ENCODE data around the gene RUFY3.

The RUFY3 gene

DNA sequence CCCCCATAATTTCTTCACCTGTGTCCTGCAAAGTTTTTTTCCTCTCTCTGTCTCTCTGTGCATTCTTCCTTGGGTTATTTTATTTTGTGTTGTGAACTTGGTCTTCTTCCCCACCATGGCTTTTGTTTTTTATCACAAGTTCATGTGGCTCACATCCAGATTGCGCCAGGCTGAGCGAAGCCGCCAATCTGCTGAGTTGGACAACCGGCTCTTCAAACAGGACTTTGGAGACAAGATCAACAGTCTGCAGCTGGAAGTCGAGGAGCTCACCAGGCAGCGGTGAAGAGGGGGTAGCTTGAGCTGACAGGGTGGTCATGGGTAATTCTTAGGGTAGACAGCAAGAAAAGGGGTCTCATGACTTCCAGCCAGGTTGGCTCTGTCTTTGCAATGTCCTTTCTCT lies 71.9 kb downstream of the RUFY3 start:
- no peak overlapping the region for H2BK5ac ChIP-seq (ENCODE audit: low read length)
- WGBS, 2 donors (ENCODE audit: extremely low coverage in 2 of 2, insufficient read length in 2 of 2, insufficient replicate concordance in 1 of 2): no CpG with 5 or more reads among the region's 6 CpGs
- H4K8ac ChIP-seq (ENCODE audit: low read depth, low read length): no peak overlapping the region
- H3K18ac ChIP-seq (ENCODE audit: low read length): no peak overlapping the region
- H3K9ac ChIP-seq (ENCODE audit: low read depth, low read length, poor library complexity): no peak overlapping the region
- no peak overlapping the region for H4K91ac ChIP-seq (ENCODE audit: low read depth, low read length, poor library complexity)
- H3K14ac ChIP-seq (ENCODE audit: low read length): no peak overlapping the region
- H3K4me3 ChIP-seq (ENCODE audit: low read length in 2 of 2): no peak overlapping the region
- no peak overlapping the region for H3K4me2 ChIP-seq (ENCODE audit: insufficient read depth, low read length, poor library complexity, severe bottlenecking)
- no peak overlapping the region for H3K4ac ChIP-seq (ENCODE audit: low read length)
- H2BK12ac ChIP-seq (ENCODE audit: low read length): no peak overlapping the region
- no peak for DNase-seq (ENCODE audit: low spot score)
- H2BK120ac ChIP-seq (ENCODE audit: low read depth, low read length): no peak overlapping the region
- H3K36me3 ChIP-seq (replicated peaks in 1 of 2; ENCODE audit: control insufficient read depth in 2 of 2, insufficient read depth in 2 of 2, low read length in 2 of 2): peaks cover 12 to 99% of the 10 kb centered on the region in 2 donors
- H3K23ac ChIP-seq (ENCODE audit: low read depth, low read length, poor library complexity): no peak overlapping the region
- H2AK5ac ChIP-seq (ENCODE audit: low read depth, low read length): no peak overlapping the region
- no peak overlapping the region for H2AFZ ChIP-seq (ENCODE audit: low read length)
- no peaks in the 10 kb centered on the region for H3K27me3 ChIP-seq (ENCODE audit: control insufficient read depth in 3 of 3, insufficient read depth in 3 of 3, low read depth in 1 of 3, low read length in 3 of 3)
- H3K27ac ChIP-seq (replicated peaks; ENCODE audit: low read length): no peak overlapping the region
- no peaks in the 10 kb centered on the region for H3K9me3 ChIP-seq (replicated peaks in 1 of 2; ENCODE audit: control insufficient read depth in 2 of 2, insufficient read depth in 1 of 2, low read depth in 1 of 2, low read length in 2 of 2)
- H3K4me1 ChIP-seq (ENCODE audit: control insufficient read depth in 2 of 2, insufficient read depth in 1 of 2, low read depth in 1 of 2, low read length in 2 of 2): no peaks in the 10 kb centered on the region
- no peak overlapping the region for H2BK15ac ChIP-seq (ENCODE audit: low read length)
- H3K79me1 ChIP-seq (ENCODE audit: low read depth, low read length): no peaks in the 10 kb centered on the region

DNA sequence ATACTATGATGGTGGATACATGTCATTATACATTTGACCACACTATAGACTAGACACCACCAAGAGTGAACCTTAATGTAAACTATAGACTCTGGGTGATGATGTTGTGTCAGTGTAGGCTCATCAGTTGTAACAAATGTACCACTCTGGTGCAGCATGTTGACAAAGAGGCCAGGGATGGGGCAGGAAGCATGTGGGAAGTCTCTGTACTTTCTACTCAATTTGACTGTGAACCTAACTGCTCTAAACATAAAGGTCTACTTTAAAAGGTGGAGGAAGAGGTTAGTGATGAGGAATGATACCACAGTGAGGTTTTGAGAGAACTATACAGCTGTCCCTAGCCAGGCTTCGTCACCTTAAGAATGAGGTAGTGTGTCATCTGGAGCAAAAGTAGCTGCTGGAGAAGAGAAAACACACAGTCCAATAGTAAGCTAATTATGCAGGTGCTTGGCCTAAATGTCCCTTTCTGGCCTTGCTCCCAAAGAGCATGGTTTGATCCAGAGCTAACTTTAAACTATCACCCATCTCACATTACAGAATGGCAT lies 79.6 kb downstream of the RUFY3 start:
- Histone ChIP-seq H3K79me1 (ENCODE audit: low read depth, low read length) (no peaks in the 10 kb centered on the region), H3K14ac (ENCODE audit: low read length) (no peak overlapping the region), H4K91ac (ENCODE audit: low read depth, low read length, poor library complexity) (no peak overlapping the region), H3K9me3 (replicated peaks in 1 of 2; ENCODE audit: control insufficient read depth in 2 of 2, insufficient read depth in 1 of 2, low read depth in 1 of 2, low read length in 2 of 2) (no peaks in the 10 kb centered on the region), H4K8ac (ENCODE audit: low read depth, low read length) (no peak overlapping the region), H3K9ac (ENCODE audit: low read depth, low read length, poor library complexity) (no peak overlapping the region), H3K36me3 (replicated peaks in 1 of 2; ENCODE audit: control insufficient read depth in 2 of 2, insufficient read depth in 2 of 2, low read length in 2 of 2) (peaks cover 3 to 92% of the 10 kb centered on the region in 2 donors), H3K27ac (replicated peaks; ENCODE audit: low read length) (no peak overlapping the region), H2BK12ac (ENCODE audit: low read length) (no peak overlapping the region), H3K18ac (ENCODE audit: low read length) (no peak overlapping the region), H3K23ac (ENCODE audit: low read depth, low read length, poor library complexity) (no peak overlapping the region), H3K4me3 (ENCODE audit: low read length in 2 of 2) (no peak overlapping the region), H2AK5ac (ENCODE audit: low read depth, low read length) (no peak overlapping the region), H2BK5ac (ENCODE audit: low read length) (no peak overlapping the region), H2BK15ac (ENCODE audit: low read length) (no peak overlapping the region), H3K4ac (ENCODE audit: low read length) (no peak overlapping the region), H2AFZ (ENCODE audit: low read length) (no peak overlapping the region), H3K4me1 (ENCODE audit: control insufficient read depth in 2 of 2, insufficient read depth in 1 of 2, low read depth in 1 of 2, low read length in 2 of 2) (no peaks in the 10 kb centered on the region), H3K4me2 (ENCODE audit: insufficient read depth, low read length, poor library complexity, severe bottlenecking) (no peak overlapping the region), H3K27me3 (ENCODE audit: control insufficient read depth in 3 of 3, insufficient read depth in 3 of 3, low read depth in 1 of 3, low read length in 3 of 3) (no peaks in the 10 kb centered on the region), H2BK120ac (ENCODE audit: low read depth, low read length) (no peak overlapping the region)
- no peak for DNase-seq (ENCODE audit: low spot score)
- no CpG with 5 or more reads among the region's 1 CpG for whole genome bisulfite sequencing, 2 donors (ENCODE audit: extremely low coverage in 2 of 2, insufficient read length in 2 of 2, insufficient replicate concordance in 1 of 2)

DNA sequence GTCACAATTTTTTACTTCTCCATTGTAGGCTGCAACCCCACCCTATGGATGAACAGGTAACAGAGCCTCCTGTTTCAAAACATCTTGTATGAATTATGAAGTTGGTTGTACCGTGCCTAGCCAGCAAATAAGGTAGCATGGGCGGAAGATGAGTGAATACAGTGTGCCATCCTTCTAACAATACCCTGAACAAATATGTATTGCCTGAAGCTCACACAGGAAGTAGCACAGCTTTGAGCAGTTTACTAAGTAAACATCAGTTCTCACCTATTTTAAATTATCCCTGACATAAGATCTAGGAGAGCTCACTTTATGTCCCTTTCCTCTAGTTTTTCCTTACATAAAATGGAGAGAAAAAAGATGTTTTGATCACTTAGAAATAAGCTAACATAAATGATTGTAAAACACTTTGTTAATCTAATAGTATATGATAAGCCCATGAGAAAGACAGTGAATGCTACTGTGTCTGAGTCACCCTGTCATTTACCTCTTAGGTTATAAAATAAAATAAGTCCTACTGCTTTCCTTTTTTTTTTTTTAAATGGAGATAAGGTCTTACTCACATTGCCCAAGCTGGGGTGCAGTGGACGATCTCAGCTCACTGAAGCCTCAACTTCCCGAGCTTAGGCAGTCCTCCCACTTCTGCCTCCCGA lies 81.3 kb downstream of the RUFY3 start:
- no peaks in the 10 kb centered on the region for H3K79me1 ChIP-seq (ENCODE audit: low read depth, low read length)
- no peaks in the 10 kb centered on the region for H3K4me1 ChIP-seq (ENCODE audit: control insufficient read depth in 2 of 2, insufficient read depth in 1 of 2, low read depth in 1 of 2, low read length in 2 of 2)
- DNase-seq (ENCODE audit: low spot score): no peak
- no CpG with 5 or more reads among the region's 5 CpGs for WGBS, 2 donors (ENCODE audit: extremely low coverage in 2 of 2, insufficient read length in 2 of 2, insufficient replicate concordance in 1 of 2)
- no peak overlapping the region for H2BK15ac ChIP-seq (ENCODE audit: low read length)
- no peak overlapping the region for H4K8ac ChIP-seq (ENCODE audit: low read depth, low read length)
- H2AFZ ChIP-seq (ENCODE audit: low read length): no peak overlapping the region
- H2BK12ac ChIP-seq (ENCODE audit: low read length): no peak overlapping the region
- no peaks in the 10 kb centered on the region for H3K27me3 ChIP-seq (ENCODE audit: control insufficient read depth in 3 of 3, insufficient read depth in 3 of 3, low read depth in 1 of 3, low read length in 3 of 3)
- no peak overlapping the region for H3K23ac ChIP-seq (ENCODE audit: low read depth, low read length, poor library complexity)
- H2BK5ac ChIP-seq (ENCODE audit: low read length): no peak overlapping the region
- H3K9me3 ChIP-seq (replicated peaks in 1 of 2; ENCODE audit: control insufficient read depth in 2 of 2, insufficient read depth in 1 of 2, low read depth in 1 of 2, low read length in 2 of 2): no peaks in the 10 kb centered on the region
- no peak overlapping the region for H3K4me3 ChIP-seq (ENCODE audit: low read length in 2 of 2)
- H3K14ac ChIP-seq (ENCODE audit: low read length): no peak overlapping the region
- H2AK5ac ChIP-seq (ENCODE audit: low read depth, low read length): no peak overlapping the region
- peaks cover 5 to 92% of the 10 kb centered on the region in 2 donors for H3K36me3 ChIP-seq (replicated peaks in 1 of 2; ENCODE audit: control insufficient read depth in 2 of 2, insufficient read depth in 2 of 2, low read length in 2 of 2)
- H3K27ac ChIP-seq (replicated peaks; ENCODE audit: low read length): no peak overlapping the region
- no peak overlapping the region for H3K4me2 ChIP-seq (ENCODE audit: insufficient read depth, low read length, poor library complexity, severe bottlenecking)
- H3K4ac ChIP-seq (ENCODE audit: low read length): no peak overlapping the region
- H4K91ac ChIP-seq (ENCODE audit: low read depth, low read length, poor library complexity): no peak overlapping the region
- no peak overlapping the region for H3K18ac ChIP-seq (ENCODE audit: low read length)
- no peak overlapping the region for H3K9ac ChIP-seq (ENCODE audit: low read depth, low read length, poor library complexity)
- H2BK120ac ChIP-seq (ENCODE audit: low read depth, low read length): no peak overlapping the region

DNA sequence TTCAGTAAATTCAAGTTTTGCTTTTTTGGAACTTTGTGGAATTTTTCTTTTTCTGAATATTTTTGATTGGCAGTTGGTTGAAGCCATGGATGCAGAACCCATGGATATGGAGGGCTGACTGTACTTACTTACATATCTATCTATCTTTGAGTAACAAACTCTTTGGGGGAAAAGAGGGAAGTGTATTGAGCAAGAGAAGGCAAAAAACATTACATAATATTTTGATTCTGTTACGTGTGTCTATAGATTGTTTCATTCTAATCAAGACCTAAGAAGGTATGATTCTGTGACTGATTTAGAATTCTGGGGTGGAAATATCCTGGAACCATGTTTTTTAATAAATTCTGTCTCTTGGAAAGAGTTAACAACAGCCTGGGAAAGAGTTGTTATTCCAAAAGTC lies 86.4 kb downstream of the RUFY3 start:
- Histone ChIP-seq H2AK5ac (ENCODE audit: low read depth, low read length) (no peak overlapping the region), H3K79me1 (ENCODE audit: low read depth, low read length) (no peaks in the 10 kb centered on the region), H3K9me3 (replicated peaks in 1 of 2; ENCODE audit: control insufficient read depth in 2 of 2, insufficient read depth in 1 of 2, low read depth in 1 of 2, low read length in 2 of 2) (no peaks in the 10 kb centered on the region), H3K23ac (ENCODE audit: low read depth, low read length, poor library complexity) (no peak overlapping the region), H3K4me3 (ENCODE audit: low read length in 2 of 2) (no peak overlapping the region), H3K18ac (ENCODE audit: low read length) (no peak overlapping the region), H3K27ac (replicated peaks; ENCODE audit: low read length) (no peak overlapping the region), H4K91ac (ENCODE audit: low read depth, low read length, poor library complexity) (no peak overlapping the region), H2BK12ac (ENCODE audit: low read length) (no peak overlapping the region), H2BK120ac (ENCODE audit: low read depth, low read length) (no peak overlapping the region), H2BK5ac (ENCODE audit: low read length) (no peak overlapping the region), H3K4me2 (ENCODE audit: insufficient read depth, low read length, poor library complexity, severe bottlenecking) (no peak overlapping the region), H3K4ac (ENCODE audit: low read length) (no peak overlapping the region), H2AFZ (ENCODE audit: low read length) (no peak overlapping the region), H4K8ac (ENCODE audit: low read depth, low read length) (no peak overlapping the region), H3K14ac (ENCODE audit: low read length) (no peak overlapping the region), H2BK15ac (ENCODE audit: low read length) (no peak overlapping the region), H3K36me3 (replicated peaks in 1 of 2; ENCODE audit: control insufficient read depth in 2 of 2, insufficient read depth in 2 of 2, low read length in 2 of 2) (peaks cover 3 to 54% of the 10 kb centered on the region in 2 donors), H3K4me1 (ENCODE audit: control insufficient read depth in 2 of 2, insufficient read depth in 1 of 2, low read depth in 1 of 2, low read length in 2 of 2) (no peaks in the 10 kb centered on the region), H3K9ac (ENCODE audit: low read depth, low read length, poor library complexity) (no peak overlapping the region), H3K27me3 (ENCODE audit: control insufficient read depth in 3 of 3, insufficient read depth in 3 of 3, low read depth in 1 of 3, low read length in 3 of 3) (no peaks in the 10 kb centered on the region)
- no peak for DNase-seq (ENCODE audit: low spot score)
- WGBS, 2 donors (ENCODE audit: extremely low coverage in 2 of 2, insufficient read length in 2 of 2, insufficient replicate concordance in 1 of 2): no CpG with 5 or more reads among the region's 1 CpG

All from neuronal stem cell (in vitro differentiated cells).